ENCODE measurements around the gene TPRN. TPM values are rescaled to one million over a fixed set of nuclear protein-coding genes. Genes with fewer than 3 reads are reported as not detected.

Gene TPRN
- total RNA-seq, 1 experiment from 2014 or later, result 43.1 TPM

DNA sequence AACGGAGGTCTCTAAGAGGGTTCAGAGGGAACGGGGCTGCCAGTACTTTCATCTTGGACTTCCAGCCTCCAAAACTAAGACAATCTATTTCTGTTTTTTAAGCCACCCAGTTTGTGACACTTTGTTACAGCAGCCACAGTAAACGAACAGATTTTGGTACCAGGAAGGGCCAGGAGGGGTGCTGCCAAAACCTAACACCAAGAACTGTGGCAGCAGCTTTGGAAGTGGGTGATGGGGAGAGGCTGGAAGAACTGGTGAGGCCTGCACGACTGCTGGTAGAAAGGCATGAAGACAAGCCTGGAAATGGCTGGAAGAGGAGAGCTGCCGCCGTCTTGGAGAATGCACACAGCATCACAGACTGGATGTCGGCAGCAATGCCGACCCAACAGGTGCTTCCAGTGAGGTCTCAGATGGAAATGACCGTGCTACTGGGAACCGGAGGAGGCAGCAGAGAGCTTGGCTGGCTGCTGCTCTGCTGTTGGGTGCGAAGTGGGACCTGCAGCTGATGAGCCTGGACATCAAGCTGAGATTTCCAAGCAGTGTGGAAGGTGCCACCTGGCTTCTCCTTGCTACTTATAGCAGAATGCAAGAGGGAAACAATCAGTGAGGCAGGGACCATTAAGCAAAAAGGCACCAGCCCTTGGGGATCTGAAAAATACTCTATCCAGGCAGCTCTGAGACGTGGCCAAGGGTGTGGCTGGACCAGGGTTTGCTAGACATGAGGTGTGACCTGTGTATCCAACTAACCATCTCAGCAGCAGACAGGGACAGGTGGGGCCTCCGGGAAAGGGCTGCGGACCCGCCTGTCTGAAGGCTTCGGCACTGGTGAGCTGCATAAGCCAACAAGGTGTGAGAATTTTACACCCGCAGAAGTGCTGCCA lies 24.0 kb downstream of the TPRN start:
- DNase-seq (ENCODE audit: low spot score), result peak; percentile 48
- CTCF ChIA-PET, result interaction anchor here (0.6 to 3.6 kb wide), 41 partner anchors 9 to 229 kb away, joined by 3 to 40 read pairs (median 7); partner anchors contain the start of genes ANAPC2, CYSRT1, DPP7 and GRIN1

DNA sequence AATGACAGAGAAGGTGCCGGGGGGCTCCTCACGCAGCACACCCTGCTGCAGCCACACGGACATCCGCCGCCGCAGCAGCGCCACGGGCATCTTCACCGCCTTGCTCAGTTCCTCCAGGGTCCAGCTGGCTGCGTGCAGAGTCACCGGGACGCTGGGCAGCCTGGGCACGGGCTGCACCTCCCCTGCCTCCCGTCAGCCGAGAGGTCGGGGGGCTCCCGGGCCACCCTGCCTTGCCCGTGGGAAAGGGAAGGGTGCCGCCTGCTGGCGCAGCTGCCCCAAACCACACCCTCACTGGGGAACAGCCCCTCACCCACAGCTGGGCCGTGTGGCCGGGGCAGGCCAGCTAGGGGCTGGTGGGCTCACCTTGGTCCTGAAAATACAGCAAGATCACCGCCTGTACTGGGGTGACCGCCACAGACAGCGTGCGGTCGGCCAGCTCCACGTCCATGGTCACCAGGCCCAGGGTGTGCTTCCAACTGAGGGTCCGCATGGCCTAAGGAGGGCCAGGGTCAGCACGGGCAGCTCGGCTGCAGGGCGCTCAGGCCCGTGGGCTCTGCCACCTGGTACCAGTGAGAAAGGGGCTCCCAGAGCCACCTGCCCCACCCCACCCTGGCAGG lies 25.1 kb downstream of the TPRN start:
- no peaks in the 10 kb centered on the region for H3K36me3 Mint-ChIP-seq
- H3K27ac Mint-ChIP-seq, result no peak overlapping the region
- peak; percentile 63 for ATAC-seq
- no peaks in the 10 kb centered on the region for H3K9me3 Mint-ChIP-seq
- DNase-seq (ENCODE audit: low spot score), result peak; percentile 64
- H3K4me1 Mint-ChIP-seq, result peaks cover 2% of the 10 kb centered on the region
- ChIA-PET CTCF (interaction anchor here (0.5 to 3.6 kb wide), 37 partner anchors 8 to 247 kb away, joined by 3 to 40 read pairs (median 8); partner anchors contain the start of genes ABCA2, ANAPC2, CYSRT1 and EXD3), POLR2A (interaction anchor here (1.0 to 1.8 kb wide), 4 partner anchors 13 to 62 kb away, joined by 3 to 6 read pairs (median 3); no protein-coding TSS in a partner anchor)
- peaks cover 15% of the 10 kb centered on the region for H3K27me3 Mint-ChIP-seq (ENCODE audit: low read depth)
- H3K4me3 Mint-ChIP-seq, result peak overlapping the region; percentile 42; the same call in 1 of the 2 replicates
- TF ChIP-seq ZNF416 (CRISPR knock-in tag; IDR thresholded peaks at IDR 0.05) (no peak), SOX15 (CRISPR knock-in tag; IDR thresholded peaks at IDR 0.05) (no peak), ZNF138 (CRISPR knock-in tag; conservative IDR thresholded peaks at IDR 0.05) (0 out of 2 replicates have a peak, but pooled peaks have one; percentile 22), NFYB (CRISPR knock-in tag; conservative IDR thresholded peaks at IDR 0.05; ENCODE audit: low read depth) (no peak), EMX1 (CRISPR knock-in tag; IDR thresholded peaks at IDR 0.05) (0 out of 2 replicates have a peak, but pooled peaks have one; percentile 67), MYBL2 (CRISPR knock-in tag; IDR thresholded peaks at IDR 0.05) (no peak), ZBTB21 (CRISPR knock-in tag; IDR thresholded peaks at IDR 0.05; ENCODE audit: borderline replicate concordance) (no peak), RELA (CRISPR knock-in tag; IDR thresholded peaks at IDR 0.05; ENCODE audit: borderline replicate concordance) (no peak), MXD4 (CRISPR knock-in tag; IDR thresholded peaks at IDR 0.05; ENCODE audit: borderline replicate concordance) (no peak), FOXP1 (CRISPR knock-in tag; IDR thresholded peaks at IDR 0.05; ENCODE audit: borderline replicate concordance) (peak; percentile 24; the same call in 1 of the 2 replicates)
- TF ChIP-seq, protein P1, sequence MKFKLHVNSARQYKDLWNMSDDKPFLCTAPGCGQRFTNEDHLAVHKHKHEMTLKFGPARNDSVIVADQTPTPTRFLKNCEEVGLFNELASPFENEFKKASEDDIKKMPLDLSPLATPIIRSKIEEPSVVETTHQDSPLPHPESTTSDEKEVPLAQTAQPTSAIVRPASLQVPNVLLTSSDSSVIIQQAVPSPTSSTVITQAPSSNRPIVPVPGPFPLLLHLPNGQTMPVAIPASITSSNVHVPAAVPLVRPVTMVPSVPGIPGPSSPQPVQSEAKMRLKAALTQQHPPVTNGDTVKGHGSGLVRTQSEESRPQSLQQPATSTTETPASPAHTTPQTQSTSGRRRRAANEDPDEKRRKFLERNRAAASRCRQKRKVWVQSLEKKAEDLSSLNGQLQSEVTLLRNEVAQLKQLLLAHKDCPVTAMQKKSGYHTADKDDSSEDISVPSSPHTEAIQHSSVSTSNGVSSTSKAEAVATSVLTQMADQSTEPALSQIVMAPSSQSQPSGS (CRISPR knock-in tag; IDR thresholded peaks at IDR 0.05; ENCODE audit: borderline replicate concordance, low read depth), result no peak

More for the DNA sequence above, 24.0 kb downstream of the TPRN start:
- H3K27ac Mint-ChIP-seq, result peak overlapping the region; percentile 49
- H3K9me3 Mint-ChIP-seq, result no peaks in the 10 kb centered on the region
- no peaks in the 10 kb centered on the region for H3K4me1 Mint-ChIP-seq
- H3K4me3 Mint-ChIP-seq, result no peak overlapping the region
- TF ChIP-seq, protein P2, sequence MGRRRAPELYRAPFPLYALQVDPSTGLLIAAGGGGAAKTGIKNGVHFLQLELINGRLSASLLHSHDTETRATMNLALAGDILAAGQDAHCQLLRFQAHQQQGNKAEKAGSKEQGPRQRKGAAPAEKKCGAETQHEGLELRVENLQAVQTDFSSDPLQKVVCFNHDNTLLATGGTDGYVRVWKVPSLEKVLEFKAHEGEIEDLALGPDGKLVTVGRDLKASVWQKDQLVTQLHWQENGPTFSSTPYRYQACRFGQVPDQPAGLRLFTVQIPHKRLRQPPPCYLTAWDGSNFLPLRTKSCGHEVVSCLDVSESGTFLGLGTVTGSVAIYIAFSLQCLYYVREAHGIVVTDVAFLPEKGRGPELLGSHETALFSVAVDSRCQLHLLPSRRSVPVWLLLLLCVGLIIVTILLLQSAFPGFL (CRISPR knock-in tag; IDR thresholded peaks at IDR 0.05; ENCODE audit: borderline replicate concordance), result no peak
- TF ChIP-seq, protein P3, sequence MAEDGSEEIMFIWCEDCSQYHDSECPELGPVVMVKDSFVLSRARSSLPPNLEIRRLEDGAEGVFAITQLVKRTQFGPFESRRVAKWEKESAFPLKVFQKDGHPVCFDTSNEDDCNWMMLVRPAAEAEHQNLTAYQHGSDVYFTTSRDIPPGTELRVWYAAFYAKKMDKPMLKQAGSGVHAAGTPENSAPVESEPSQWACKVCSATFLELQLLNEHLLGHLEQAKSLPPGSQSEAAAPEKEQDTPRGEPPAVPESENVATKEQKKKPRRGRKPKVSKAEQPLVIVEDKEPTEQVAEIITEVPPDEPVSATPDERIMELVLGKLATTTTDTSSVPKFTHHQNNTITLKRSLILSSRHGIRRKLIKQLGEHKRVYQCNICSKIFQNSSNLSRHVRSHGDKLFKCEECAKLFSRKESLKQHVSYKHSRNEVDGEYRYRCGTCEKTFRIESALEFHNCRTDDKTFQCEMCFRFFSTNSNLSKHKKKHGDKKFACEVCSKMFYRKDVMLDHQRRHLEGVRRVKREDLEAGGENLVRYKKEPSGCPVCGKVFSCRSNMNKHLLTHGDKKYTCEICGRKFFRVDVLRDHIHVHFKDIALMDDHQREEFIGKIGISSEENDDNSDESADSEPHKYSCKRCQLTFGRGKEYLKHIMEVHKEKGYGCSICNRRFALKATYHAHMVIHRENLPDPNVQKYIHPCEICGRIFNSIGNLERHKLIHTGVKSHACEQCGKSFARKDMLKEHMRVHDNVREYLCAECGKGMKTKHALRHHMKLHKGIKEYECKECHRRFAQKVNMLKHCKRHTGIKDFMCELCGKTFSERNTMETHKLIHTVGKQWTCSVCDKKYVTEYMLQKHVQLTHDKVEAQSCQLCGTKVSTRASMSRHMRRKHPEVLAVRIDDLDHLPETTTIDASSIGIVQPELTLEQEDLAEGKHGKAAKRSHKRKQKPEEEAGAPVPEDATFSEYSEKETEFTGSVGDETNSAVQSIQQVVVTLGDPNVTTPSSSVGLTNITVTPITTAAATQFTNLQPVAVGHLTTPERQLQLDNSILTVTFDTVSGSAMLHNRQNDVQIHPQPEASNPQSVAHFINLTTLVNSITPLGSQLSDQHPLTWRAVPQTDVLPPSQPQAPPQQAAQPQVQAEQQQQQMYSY (CRISPR knock-in tag; IDR thresholded peaks at IDR 0.05), result no peak
- TF ChIP-seq, protein P4, sequence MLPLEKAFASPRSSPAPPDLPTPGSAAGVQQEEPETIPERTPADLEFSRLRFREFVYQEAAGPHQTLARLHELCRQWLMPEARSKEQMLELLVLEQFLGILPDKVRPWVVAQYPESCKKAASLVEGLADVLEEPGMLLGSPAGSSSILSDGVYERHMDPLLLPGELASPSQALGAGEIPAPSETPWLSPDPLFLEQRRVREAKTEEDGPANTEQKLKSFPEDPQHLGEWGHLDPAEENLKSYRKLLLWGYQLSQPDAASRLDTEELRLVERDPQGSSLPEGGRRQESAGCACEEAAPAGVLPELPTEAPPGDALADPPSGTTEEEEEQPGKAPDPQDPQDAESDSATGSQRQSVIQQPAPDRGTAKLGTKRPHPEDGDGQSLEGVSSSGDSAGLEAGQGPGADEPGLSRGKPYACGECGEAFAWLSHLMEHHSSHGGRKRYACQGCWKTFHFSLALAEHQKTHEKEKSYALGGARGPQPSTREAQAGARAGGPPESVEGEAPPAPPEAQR (CRISPR knock-in tag; IDR thresholded peaks at IDR 0.05), result no peak
- TF ChIP-seq, protein P5, sequence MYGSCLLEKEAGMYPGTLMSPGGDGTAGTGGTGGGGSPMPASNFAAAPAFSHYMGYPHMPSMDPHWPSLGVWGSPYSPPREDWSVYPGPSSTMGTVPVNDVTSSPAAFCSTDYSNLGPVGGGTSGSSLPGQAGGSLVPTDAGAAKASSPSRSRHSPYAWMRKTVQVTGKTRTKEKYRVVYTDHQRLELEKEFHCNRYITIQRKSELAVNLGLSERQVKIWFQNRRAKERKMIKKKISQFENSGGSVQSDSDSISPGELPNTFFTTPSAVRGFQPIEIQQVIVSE (CRISPR knock-in tag; IDR thresholded peaks at IDR 0.05; ENCODE audit: borderline replicate concordance), result no peak
- TF ChIP-seq ZNF317 (CRISPR knock-in tag; IDR thresholded peaks at IDR 0.05; ENCODE audit: borderline replicate concordance, low read depth) (no peak), CREB1 (CRISPR knock-in tag; IDR thresholded peaks at IDR 0.05) (no peak), KAT7 (CRISPR knock-in tag; IDR thresholded peaks at IDR 0.05; ENCODE audit: borderline replicate concordance) (no peak), ZNF423 (CRISPR knock-in tag; IDR thresholded peaks at IDR 0.05) (0 out of 2 replicates have a peak, but pooled peaks have one; percentile 16)
- TF ChIP-seq, protein P6, sequence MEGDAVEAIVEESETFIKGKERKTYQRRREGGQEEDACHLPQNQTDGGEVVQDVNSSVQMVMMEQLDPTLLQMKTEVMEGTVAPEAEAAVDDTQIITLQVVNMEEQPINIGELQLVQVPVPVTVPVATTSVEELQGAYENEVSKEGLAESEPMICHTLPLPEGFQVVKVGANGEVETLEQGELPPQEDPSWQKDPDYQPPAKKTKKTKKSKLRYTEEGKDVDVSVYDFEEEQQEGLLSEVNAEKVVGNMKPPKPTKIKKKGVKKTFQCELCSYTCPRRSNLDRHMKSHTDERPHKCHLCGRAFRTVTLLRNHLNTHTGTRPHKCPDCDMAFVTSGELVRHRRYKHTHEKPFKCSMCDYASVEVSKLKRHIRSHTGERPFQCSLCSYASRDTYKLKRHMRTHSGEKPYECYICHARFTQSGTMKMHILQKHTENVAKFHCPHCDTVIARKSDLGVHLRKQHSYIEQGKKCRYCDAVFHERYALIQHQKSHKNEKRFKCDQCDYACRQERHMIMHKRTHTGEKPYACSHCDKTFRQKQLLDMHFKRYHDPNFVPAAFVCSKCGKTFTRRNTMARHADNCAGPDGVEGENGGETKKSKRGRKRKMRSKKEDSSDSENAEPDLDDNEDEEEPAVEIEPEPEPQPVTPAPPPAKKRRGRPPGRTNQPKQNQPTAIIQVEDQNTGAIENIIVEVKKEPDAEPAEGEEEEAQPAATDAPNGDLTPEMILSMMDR (IDR thresholded peaks at IDR 0.05), result peak; percentile 21; the same call in 1 of the 2 replicates
- H3K27me3 Mint-ChIP-seq (ENCODE audit: low read depth), result peaks cover 5% of the 10 kb centered on the region
- H3K36me3 Mint-ChIP-seq, result no peaks in the 10 kb centered on the region
- POLR2A ChIA-PET, result no interaction called here
- ATAC-seq, result peak; percentile 60

Data from WTC11 (cell line).